ENCODE data around the gene CYP51A1. TPM values are rescaled to one million over a fixed set of nuclear protein-coding genes. Genes with fewer than 3 reads are reported as not detected.
"Not testable (repeated sequence)": the region's sequence is repeated elsewhere in the genome, so short reads cannot be mapped to it uniquely, and the experiment has no call there.

CYP51A1 gene
- polyA plus RNA-seq, 1 donor (not counting 4 experiments of a cell fraction or from before 2014, with no cell fraction given) = 55.1 TPM

GRCh38 chr7:92088266-92088665 lies 46.0 kb downstream of the CYP51A1 start:
- no peak overlapping the region for H3K4me2 ChIP-seq (ENCODE audit: control insufficient read depth, extremely low read depth, insufficient read depth, low read depth, low read length)
- no peaks in the 10 kb centered on the region for H3K9me1 ChIP-seq (ENCODE audit: control insufficient read depth, extremely low read depth, insufficient read depth, low read length)
- H3K4me1 ChIP-seq (ENCODE audit: control insufficient read depth, extremely low read depth, insufficient read depth, low read length) = no peaks in the 10 kb centered on the region
- no peaks in the 10 kb centered on the region for H3K9me3 ChIP-seq (ENCODE audit: control insufficient read depth, low read depth, low read length)
- no peak overlapping the region for H3K9ac ChIP-seq (ENCODE audit: control insufficient read depth, extremely low read depth, insufficient read depth, low read length)
- no peaks in the 10 kb centered on the region for H4K20me1 ChIP-seq (ENCODE audit: control insufficient read depth, extremely low read depth, insufficient read depth, low read length)
- H3K27me3 ChIP-seq (ENCODE audit: control insufficient read depth, extremely low read depth, insufficient read depth, low read length) = no peaks in the 10 kb centered on the region
- TF ChIP-seq CTCF (optimal IDR thresholded peaks at IDR 0.05 in 1 of 3, IDR thresholded peaks at IDR 0.05 in 1 of 3, conservative IDR thresholded peaks at IDR 0.05 in 1 of 3; ENCODE audit: extremely low read depth in 1 of 3, insufficient read depth in 2 of 3, low read length in 3 of 3) (no peak), EZH2 (IDR thresholded peaks at IDR 0.05; ENCODE audit: low read length) (no peak)
- H3K36me3 ChIP-seq (ENCODE audit: control insufficient read depth in 2 of 2, extremely low read depth in 1 of 2, insufficient read depth in 2 of 2, low read length in 2 of 2) = peaks cover 7% of the 10 kb centered on the region in 2 experiments
- no peak overlapping the region for H3K27ac ChIP-seq (ENCODE audit: control insufficient read depth, insufficient read depth, low read length)
- no peaks in the 10 kb centered on the region for H3K79me2 ChIP-seq (ENCODE audit: control insufficient read depth, insufficient read depth, low read length)
- FAIRE-seq (no peak), DNase-seq (ENCODE audit: low read depth, low spot score) (no peak)
- dilution Hi-C loops (cut with MboI; ENCODE audit: extremely low pct_ligation_motif_present, low sequenced_read_pairs) = no loop called here
- no peak overlapping the region for H2AFZ ChIP-seq (ENCODE audit: control insufficient read depth, low read length)
- H3K4me3 ChIP-seq (ENCODE audit: control insufficient read depth in 2 of 3, extremely low read depth in 1 of 3, insufficient read depth in 2 of 3, low read depth in 1 of 3, low read length in 3 of 3) = no peak overlapping the region

GRCh38 chr7:92083922-92084321 lies 50.4 kb downstream of the CYP51A1 start:
- H3K4me3 ChIP-seq (ENCODE audit: control insufficient read depth in 2 of 3, extremely low read depth in 1 of 3, insufficient read depth in 2 of 3, low read depth in 1 of 3, low read length in 3 of 3); H4K20me1 ChIP-seq (ENCODE audit: control insufficient read depth, extremely low read depth, insufficient read depth, low read length); H3K9ac ChIP-seq (ENCODE audit: control insufficient read depth, extremely low read depth, insufficient read depth, low read length); H3K27me3 ChIP-seq (ENCODE audit: control insufficient read depth, extremely low read depth, insufficient read depth, low read length); H3K4me1 ChIP-seq (ENCODE audit: control insufficient read depth, extremely low read depth, insufficient read depth, low read length); FAIRE-seq; dilution Hi-C loops (cut with MboI; ENCODE audit: extremely low pct_ligation_motif_present, low sequenced_read_pairs); H3K27ac ChIP-seq (ENCODE audit: control insufficient read depth, insufficient read depth, low read length); H3K36me3 ChIP-seq (ENCODE audit: control insufficient read depth in 2 of 2, extremely low read depth in 1 of 2, insufficient read depth in 2 of 2, low read length in 2 of 2); H3K9me3 ChIP-seq (ENCODE audit: control insufficient read depth, low read depth, low read length); H2AFZ ChIP-seq (ENCODE audit: control insufficient read depth, low read length); H3K79me2 ChIP-seq (ENCODE audit: control insufficient read depth, insufficient read depth, low read length); DNase-seq (ENCODE audit: low read depth, low spot score); H3K4me2 ChIP-seq (ENCODE audit: control insufficient read depth, extremely low read depth, insufficient read depth, low read depth, low read length); H3K9me1 ChIP-seq (ENCODE audit: control insufficient read depth, extremely low read depth, insufficient read depth, low read length): not testable (repeated sequence)

GRCh38 chr7:92076509-92076908 lies 57.8 kb downstream of the CYP51A1 start:
- peak overlapping the region; percentile 14 for H2AFZ ChIP-seq (ENCODE audit: control insufficient read depth, low read length)
- H3K9ac ChIP-seq (ENCODE audit: control insufficient read depth, extremely low read depth, insufficient read depth, low read length) = peak overlapping the region; percentile 18
- H3K4me3 ChIP-seq (ENCODE audit: control insufficient read depth in 2 of 3, extremely low read depth in 1 of 3, insufficient read depth in 2 of 3, low read depth in 1 of 3, low read length in 3 of 3) = peak overlapping the region in 1 of 3 experiments; percentile 21
- dilution Hi-C loops (cut with MboI; ENCODE audit: extremely low pct_ligation_motif_present, low sequenced_read_pairs) = no loop called here
- TF ChIP-seq CTCF (optimal IDR thresholded peaks at IDR 0.05 in 1 of 3, IDR thresholded peaks at IDR 0.05 in 1 of 3, conservative IDR thresholded peaks at IDR 0.05 in 1 of 3; ENCODE audit: extremely low read depth in 1 of 3, insufficient read depth in 2 of 3, low read length in 3 of 3) = no peak
- TF ChIP-seq EZH2 (IDR thresholded peaks at IDR 0.05; ENCODE audit: low read length) = no peak
- peaks cover 0 to 1% of the 10 kb centered on the region in 2 experiments for H3K36me3 ChIP-seq (ENCODE audit: control insufficient read depth in 2 of 2, extremely low read depth in 1 of 2, insufficient read depth in 2 of 2, low read length in 2 of 2)
- no peaks in the 10 kb centered on the region for H4K20me1 ChIP-seq (ENCODE audit: control insufficient read depth, extremely low read depth, insufficient read depth, low read length)
- no peaks in the 10 kb centered on the region for H3K9me1 ChIP-seq (ENCODE audit: control insufficient read depth, extremely low read depth, insufficient read depth, low read length)
- no peaks in the 10 kb centered on the region for H3K27me3 ChIP-seq (ENCODE audit: control insufficient read depth, extremely low read depth, insufficient read depth, low read length)
- H3K4me2 ChIP-seq (ENCODE audit: control insufficient read depth, extremely low read depth, insufficient read depth, low read depth, low read length) = peak overlapping the region; percentile 49
- peak; percentile 86 for FAIRE-seq
- H3K79me2 ChIP-seq (ENCODE audit: control insufficient read depth, insufficient read depth, low read length) = no peaks in the 10 kb centered on the region
- peak; percentile 13 for DNase-seq (ENCODE audit: low read depth, low spot score)
- no peaks in the 10 kb centered on the region for H3K9me3 ChIP-seq (ENCODE audit: control insufficient read depth, low read depth, low read length)
- peak overlapping the region; percentile 70 for H3K27ac ChIP-seq (ENCODE audit: control insufficient read depth, insufficient read depth, low read length)
- H3K4me1 ChIP-seq (ENCODE audit: control insufficient read depth, extremely low read depth, insufficient read depth, low read length) = peaks cover 13% of the 10 kb centered on the region

Data from keratinocyte (primary cell).